ENCODE measurements around the gene PDZD7.
"Not testable (repeated sequence)": the region's sequence is repeated elsewhere in the genome, so short reads cannot be mapped to it uniquely, and the experiment has no call there.

The PDZD7 gene

GRCh38 chr10:101042667-101043362 lies 11.9 kb upstream of the PDZD7 start:
- intact Hi-C loops (cut with DNase I), result no loop called here

GRCh38 chr10:101042118-101042517 lies 11.2 kb upstream of the PDZD7 start:
- intact Hi-C loops (cut with DNase I), result no loop called here
- peak in 1 of 10 donors; percentile 21 for DNase-seq

More at GRCh38 chr10:101042667-101043362, 11.9 kb upstream of the PDZD7 start:
- peak; percentile 70 to 97 (median 86) for DNase-seq

- peak; percentile 65 to 96 (median 83) for DNase-seq
- intact Hi-C loops (cut with DNase I), result loop anchor here (2.0 kb wide), 1 partner anchor 19 kb away; the partner anchor contains the start of gene KAZALD1
Observed at GRCh38 chr10:101041252-101041761, 10.4 kb upstream of the PDZD7 start.

GRCh38 chr10:101040851-101041250 lies 9.9 kb upstream of the PDZD7 start:
- DNase-seq, result peak in 2 of 10 donors; percentile 18 to 24
- intact Hi-C loops (cut with DNase I), result loop anchor here (2.0 kb wide), 1 partner anchor 20 kb away; the partner anchor contains the start of gene KAZALD1

GRCh38 chr10:101040061-101040460 lies 9.1 kb upstream of the PDZD7 start:
- DNase-seq, result peak in 2 of 10 donors; percentile 16 to 45
- intact Hi-C loops (cut with DNase I), result loop anchor here (2.0 kb wide), 1 partner anchor 21 kb away; the partner anchor contains the start of gene KAZALD1

GRCh38 chr10:101038484-101038883 lies 7.6 kb upstream of the PDZD7 start:
- intact Hi-C loops (cut with DNase I), result no loop called here
- DNase-seq, result peak in 2 of 10 donors; percentile 20 to 38

- intact Hi-C loops (cut with DNase I), result no loop called here
- DNase-seq, result peak in 1 of 10 donors; percentile 55
Observed at GRCh38 chr10:101036726-101037125, 5.8 kb upstream of the PDZD7 start.

GRCh38 chr10:101035916-101036702 lies 5.2 kb upstream of the PDZD7 start:
- intact Hi-C loops (cut with DNase I), result no loop called here
- DNase-seq, result peak in 2 of 10 donors; percentile 46 to 67

- peak in 2 of 10 donors; percentile 51 to 77 for DNase-seq
- intact Hi-C loops (cut with DNase I), result no loop called here
Observed at GRCh38 chr10:101035314-101035713, 4.4 kb upstream of the PDZD7 start.

- intact Hi-C loops (cut with DNase I), result not testable (repeated sequence)
- DNase-seq, result peak in 2 of 10 donors; percentile 21 to 34
Observed at GRCh38 chr10:101034404-101034803, 3.5 kb upstream of the PDZD7 start.

- intact Hi-C loops (cut with DNase I), result no loop called here
- DNase-seq, result peak in 1 of 10 donors; percentile 24
Observed at GRCh38 chr10:101033276-101033675, 2.3 kb upstream of the PDZD7 start.

GRCh38 chr10:101032637-101033224 lies 1.8 kb upstream of the PDZD7 start:
- intact Hi-C loops (cut with DNase I), result no loop called here
- peak; percentile 53 to 96 (median 66) for DNase-seq

- DNase-seq, result peak; percentile 81 to 97 (median 90)
- intact Hi-C loops (cut with DNase I), result no loop called here
Observed at GRCh38 chr10:101031796-101032636, 1.1 kb upstream of the PDZD7 start.

- intact Hi-C loops (cut with DNase I), result no loop called here
Observed at GRCh38 chr10:101030496-101031127, 317 bp downstream of the PDZD7 start.

GRCh38 chr10:101029520-101030295 lies 1.2 kb downstream of the PDZD7 start:
- peak in 2 of 10 donors; percentile 83 to 85 for DNase-seq
- intact Hi-C loops (cut with DNase I), result no loop called here

More at GRCh38 chr10:101030496-101031127, 317 bp downstream of the PDZD7 start:
- peak in 1 of 10 donors; percentile 82 for DNase-seq

GRCh38 chr10:101028446-101029337 lies 2.2 kb downstream of the PDZD7 start:
- DNase-seq, result peak in 1 of 10 donors; percentile 23
- intact Hi-C loops (cut with DNase I), result no loop called here

- DNase-seq, result peak in 1 of 10 donors; percentile 15
- intact Hi-C loops (cut with DNase I), result no loop called here
Observed at GRCh38 chr10:101027106-101027720, 3.7 kb downstream of the PDZD7 start.
